Embryonic facial prominence (tissue), 1 donor: ENCODE results near the gene ZNF519.
"Not testable (repeated sequence)": the region's sequence is repeated elsewhere in the genome, so short reads cannot be mapped to it uniquely, and the experiment has no call there.

Experiments used
- DNase-seq: peaks from one replicate; pipeline ENCODE4 v3.0.0-alpha.2; 2016; ENCODE audit errors: extremely low spot score

The ZNF519 gene

GRCh38 chr18:14147935-14148865, 16.0 kb upstream of the ZNF519 start:
- not testable (repeated sequence) for DNase-seq

- DNase-seq, result not testable (repeated sequence)
Observed at GRCh38 chr18:14146771-14147170, 14.5 kb upstream of the ZNF519 start.

GRCh38 chr18:14145581-14146338, 13.5 kb upstream of the ZNF519 start:
- DNase-seq, result not testable (repeated sequence)

GRCh38 chr18:14145021-14145420, 12.8 kb upstream of the ZNF519 start:
- not testable (repeated sequence) for DNase-seq

GRCh38 chr18:14144628-14144895, 12.3 kb upstream of the ZNF519 start:
- no peak for DNase-seq

- DNase-seq, result not testable (repeated sequence)
Observed at GRCh38 chr18:14143871-14144627, 11.8 kb upstream of the ZNF519 start.

GRCh38 chr18:14143396-14143795, 11.2 kb upstream of the ZNF519 start:
- DNase-seq, result not testable (repeated sequence)

- not testable (repeated sequence) for DNase-seq
Observed at GRCh38 chr18:14142177-14142576, 9.9 kb upstream of the ZNF519 start.

- DNase-seq, result not testable (repeated sequence)
Observed at GRCh38 chr18:14139583-14139982, 7.3 kb upstream of the ZNF519 start.

GRCh38 chr18:14137971-14138370, 5.7 kb upstream of the ZNF519 start:
- DNase-seq, result not testable (repeated sequence)

- DNase-seq, result not testable (repeated sequence)
Observed at GRCh38 chr18:14131696-14132270, 452 bp downstream of the ZNF519 start.

GRCh38 chr18:14130804-14131203, 1.4 kb downstream of the ZNF519 start:
- DNase-seq, result not testable (repeated sequence)

- no peak for DNase-seq
Observed at GRCh38 chr18:14124689-14125088, 7.5 kb downstream of the ZNF519 start.

GRCh38 chr18:14122097-14122496, 10.1 kb downstream of the ZNF519 start:
- DNase-seq, result no peak

GRCh38 chr18:14120926-14121325, 11.3 kb downstream of the ZNF519 start:
- DNase-seq, result no peak

- no peak for DNase-seq
Observed at GRCh38 chr18:14117606-14118005, 14.6 kb downstream of the ZNF519 start.

- DNase-seq, result no peak
Observed at GRCh38 chr18:14106906-14107305, 25.3 kb downstream of the ZNF519 start.

GRCh38 chr18:14104906-14105748, 27.1 kb downstream of the ZNF519 start:
- no peak for DNase-seq

GRCh38 chr18:14104201-14104600, 28.0 kb downstream of the ZNF519 start:
- no peak for DNase-seq

- no peak for DNase-seq
Observed at GRCh38 chr18:14100503-14101286, 31.5 kb downstream of the ZNF519 start.
